Type B pancreatic cell (in vitro differentiated cells): ENCODE results near the gene MAN2A1. TPM values are rescaled to one million over a fixed set of nuclear protein-coding genes. Genes with fewer than 3 reads are reported as not detected.

Experiments used
- DNase-seq: peaks from one replicate; pipeline ENCODE4 v3.0.0; 2021; ENCODE audit warnings: mixed read lengths; ENCODE audit not compliant: unreplicated experiment; ENCODE audit errors: extremely low spot score
- H3K27ac Mint-ChIP-seq: 2 replicates; pipeline ENCODE4 v1.8.0; 2021; ENCODE audit warnings: mild to moderate bottlenecking, mixed read lengths
- H3K27me3 Mint-ChIP-seq: 2 replicates; pipeline ENCODE4 v1.8.0; 2021; ENCODE audit warnings: mixed read lengths
- H3K36me3 Mint-ChIP-seq: 2 replicates; pipeline ENCODE4 v1.8.0; 2021; ENCODE audit warnings: mixed read lengths
- H3K4me1 Mint-ChIP-seq: one replicate; pipeline ENCODE4 v1.8.0; 2021; ENCODE audit warnings: mixed read lengths; ENCODE audit not compliant: unreplicated experiment
- H3K4me3 Mint-ChIP-seq: 2 replicates; pipeline ENCODE4 v1.8.0; 2021; ENCODE audit warnings: mild to moderate bottlenecking, mixed read lengths
- H3K9me3 Mint-ChIP-seq: 2 replicates; pipeline ENCODE4 v1.8.0; 2021; ENCODE audit warnings: mixed read lengths
- CTCF ChIP-seq: fragments of 200-600 bp; sonication (generic); conservative IDR thresholded peaks from 2 replicates; pipeline ENCODE4 v1.5.0; 2021; ENCODE audit warnings: antibody characterized with exemption, mild to moderate bottlenecking
- total RNA-seq: library from RNA; stranded (reverse); gene quantifications from 2 replicates; pipeline ENCODE4 v1.2.1, GENCODE V29; 2021; ENCODE audit warnings: low replicate concordance

MAN2A1 gene
- total RNA-seq, 1 donor from 2014 or later, result 47.9 TPM

- Mint-ChIP-seq H3K27ac (no peak overlapping the region), H3K4me3 (no peak overlapping the region), H3K27me3 (peaks cover 3% of the 10 kb centered on the region), H3K36me3 (no peaks in the 10 kb centered on the region), H3K9me3 (no peaks in the 10 kb centered on the region), H3K4me1 (peaks cover 21% of the 10 kb centered on the region)
- no peak for TF ChIP-seq CTCF
- DNase-seq, result no peak
These were observed 218.0 kb downstream of the MAN2A1 start for GRCh38 chr5:109907731-109908130.

- no peaks in the 10 kb centered on the region for H3K9me3 Mint-ChIP-seq
- peaks cover 3% of the 10 kb centered on the region for H3K27me3 Mint-ChIP-seq
- no peak overlapping the region for H3K27ac Mint-ChIP-seq
- no peak for DNase-seq
- peaks cover 21% of the 10 kb centered on the region for H3K4me1 Mint-ChIP-seq
- H3K4me3 Mint-ChIP-seq, result no peak overlapping the region
- no peaks in the 10 kb centered on the region for H3K36me3 Mint-ChIP-seq
- no peak for TF ChIP-seq CTCF
These were observed 218.6 kb downstream of the MAN2A1 start for GRCh38 chr5:109908366-109908765.

GRCh38 chr5:109910874-109911273, 221.1 kb downstream of the MAN2A1 start:
- TF ChIP-seq CTCF, result no peak
- H3K27me3 Mint-ChIP-seq, result peaks cover 3% of the 10 kb centered on the region
- H3K9me3 Mint-ChIP-seq, result no peaks in the 10 kb centered on the region
- no peak overlapping the region for H3K27ac Mint-ChIP-seq
- peaks cover 17% of the 10 kb centered on the region for H3K4me1 Mint-ChIP-seq
- no peak for DNase-seq
- H3K4me3 Mint-ChIP-seq, result no peak overlapping the region
- H3K36me3 Mint-ChIP-seq, result no peaks in the 10 kb centered on the region

GRCh38 chr5:109911731-109912130, 222.0 kb downstream of the MAN2A1 start:
- Mint-ChIP-seq H3K27me3 (peaks cover 3% of the 10 kb centered on the region), H3K27ac (no peak overlapping the region), H3K9me3 (no peaks in the 10 kb centered on the region), H3K4me3 (no peak overlapping the region), H3K4me1 (peaks cover 17% of the 10 kb centered on the region), H3K36me3 (no peaks in the 10 kb centered on the region)
- no peak for TF ChIP-seq CTCF
- DNase-seq, result no peak

GRCh38 chr5:109914906-109915305, 225.2 kb downstream of the MAN2A1 start:
- peaks cover 9% of the 10 kb centered on the region for H3K4me1 Mint-ChIP-seq
- no peak for DNase-seq
- H3K4me3 Mint-ChIP-seq, result no peak overlapping the region
- H3K27ac Mint-ChIP-seq, result no peak overlapping the region
- no peaks in the 10 kb centered on the region for H3K36me3 Mint-ChIP-seq
- H3K9me3 Mint-ChIP-seq, result no peaks in the 10 kb centered on the region
- TF ChIP-seq CTCF, result no peak
- H3K27me3 Mint-ChIP-seq, result no peaks in the 10 kb centered on the region
